HepG2 (cell line): ENCODE data around the gene LRRN1. TPM values are rescaled to one million over a fixed set of nuclear protein-coding genes. Genes with fewer than 3 reads are reported as not detected.

Source experiments
- ATAC-seq: fragments of 200-7000 bp; cut with Tn5 transposase; 3 replicates; pipeline ENCODE4 v1.9.1; 2020; ENCODE audit warnings: mild to moderate bottlenecking, moderate library complexity
- BruUV-seq: library from RNA; stranded (reverse); fragments of 400-500 nt; replicated peaks from 2 replicates; lab custom pipeline; 2021; lab: Mats Ljungman, UMichigan
- CTCF ChIA-PET: fragments of 300-600 bp; formaldehyde crosslinking; extraction: SDS; loops from one replicate; lab custom pipeline; 2021; ENCODE audit warnings: low total read pairs, inconsistent platforms, low intra/inter-chr PET ratio; lab: Yijun Ruan, JAX
- POLR2A ChIA-PET: fragments of 350-600 bp; sonication (Branson Sonifier 250); formaldehyde crosslinking; loops from one replicate; lab custom pipeline; 2020; ENCODE audit warnings: antibody characterized with exemption, inconsistent platforms; lab: Yijun Ruan, JAX
- DNase-seq: peaks from one replicate; pipeline ENCODE4 v3.0.0-alpha.2; 2015; ENCODE audit warnings: low spot score
- FAIRE-seq: peaks from 3 replicates; lab custom pipeline; 2011; peaks lifted over from hg19 to GRCh38; lab: Jason Lieb, UNC
- H2AFZ ChIP-seq: one replicate; pipeline ENCODE4 v1.6.1; 2011; ENCODE audit warnings: low read length, inconsistent platforms
- H3K27ac ChIP-seq: fragments of 300-600 bp; 3 replicates; pipeline ENCODE4 v1.8.0; 2011; ENCODE audit warnings: mixed run types, mild to moderate bottlenecking, mixed read lengths, low read length, inconsistent platforms; ENCODE audit not compliant: insufficient read depth; ENCODE audit errors: extremely low read length
- H3K27me3 ChIP-seq, 2 experiments: fragments of 200-600 bp in 1 of 2; 2 replicates in 1 of 2; 3 replicates in 1 of 2; pipeline versions ENCODE4 v1.6.0 to v1.8.0; 2011; ENCODE audit warnings: low read length in 2 of 2, mild to moderate bottlenecking in 2 of 2, moderate library complexity in 2 of 2, inconsistent platforms in 1 of 2; ENCODE audit not compliant: insufficient read depth in 2 of 2, control insufficient read depth in 1 of 2
- H3K36me3 ChIP-seq, 2 experiments: fragments of 200-600 bp in 1 of 2; replicated peaks in 1 of 2; 2 replicates in 1 of 2; 3 replicates in 1 of 2; pipeline versions ENCODE4 v1.5.1 to v1.8.0; 2011; ENCODE audit warnings: low read length in 2 of 2, inconsistent platforms in 1 of 2; ENCODE audit not compliant: insufficient read depth in 2 of 2, control insufficient read depth in 1 of 2
- H3K4me1 ChIP-seq: 2 replicates; pipeline ENCODE4 v1.5.1; 2012; ENCODE audit warnings: low read length, inconsistent platforms; ENCODE audit not compliant: insufficient read depth
- H3K4me2 ChIP-seq: 2 replicates; pipeline ENCODE4 v1.6.0; 2011; ENCODE audit warnings: low read depth, low read length, inconsistent platforms
- H3K4me3 ChIP-seq, 3 experiments: fragments of 200-600 bp in 1 of 3; sonication (generic), shearing (Covaris generic) in 1 of 3; replicated peaks in 1 of 3; 2 replicates each; pipeline ENCODE4 v1.5.1; 2011 to 2016; ENCODE audit warnings: low read length in 3 of 3, inconsistent platforms in 2 of 3, low read depth in 2 of 3, mild to moderate bottlenecking in 2 of 3, control low read depth in 1 of 3, mixed read lengths in 1 of 3; ENCODE audit not compliant: insufficient read depth in 1 of 3
- H3K79me2 ChIP-seq: one replicate; pipeline ENCODE4 v1.6.1; 2011; ENCODE audit warnings: low read length, inconsistent platforms; ENCODE audit not compliant: insufficient read depth
- H3K9ac ChIP-seq: 2 replicates; pipeline ENCODE4 v1.6.0; 2011; ENCODE audit warnings: mild to moderate bottlenecking, low read depth, low read length, inconsistent platforms; ENCODE audit not compliant: insufficient read depth
- H3K9me3 ChIP-seq: 2 replicates; pipeline ENCODE4 v1.5.1; 2012; ENCODE audit warnings: mild to moderate bottlenecking, low read length
- H4K20me1 ChIP-seq: 2 replicates; pipeline ENCODE4 v1.6.0; 2011; ENCODE audit warnings: inconsistent platforms, mild to moderate bottlenecking, low read length, moderate library complexity; ENCODE audit not compliant: insufficient read depth
- CEBPB ChIP-seq: IDR thresholded peaks from 2 replicates; pipeline ENCODE4 v1.6.1; 2011; ENCODE audit warnings: low read depth, low read length, improper control_type of control experiment, borderline replicate concordance
- HNF1A ChIP-seq, 2 experiments: sonication (generic) in 1 of 2; formaldehyde crosslinking in 1 of 2; IDR thresholded peaks; 2 replicates each; pipeline versions ENCODE4 v1.4.0 to v1.6.1; 2016 to 2020; ENCODE audit warnings: borderline replicate concordance in 1 of 2, low read depth in 1 of 2, mild to moderate bottlenecking in 1 of 2, missing genetic modification reagents in 1 of 2
- HNRNPUL1 ChIP-seq: fragments of 200-400 bp; formaldehyde crosslinking; IDR thresholded peaks from 2 replicates; pipeline ENCODE4 v1.6.1; 2017; ENCODE audit warnings: low read depth, mild to moderate bottlenecking, low read length, moderate library complexity
- NFIB ChIP-seq: sonication (generic); formaldehyde crosslinking; IDR thresholded peaks from 2 replicates; pipeline ENCODE4 v1.9.0; 2021; ENCODE audit warnings: missing genetic modification reagents, mild to moderate bottlenecking, borderline replicate concordance
- ZIK1 ChIP-seq: sonication (generic); formaldehyde crosslinking; IDR thresholded peaks from 2 replicates; pipeline ENCODE4 v1.5.0; 2020; ENCODE audit warnings: mild to moderate bottlenecking, low read depth, missing genetic modification reagents, borderline replicate concordance
- WGBS: methylation state at CpG from one replicate; pipeline ENCODE4 v1.1.6; 2017; ENCODE audit warnings: low lambda C conversion rate; 5-methylcytosine and 5-hydroxymethylcytosine counted together
- in situ Hi-C: cut with HindIII; loops from 2 replicates; pipeline ENCODE4 v1.10.0; 2017; ENCODE audit warnings: low pct_unique_long_range_greater_than_20kb; ENCODE audit not compliant: extremely low pct_ligation_motif_present
- intact Hi-C: fragments of 100-400 bp; cut with micrococcal nuclease; formaldehyde crosslinking; loops from one replicate; pipeline ENCODE4 v1.10.0; 2022; ENCODE audit not compliant: unreplicated experiment
- polyA plus RNA-seq, 8 experiments: library from polyadenylated mRNA; depleted of rRNA in 3 of 8; stranded (reverse) in 7 of 8; unstranded in 1 of 8; fragments of >200 nt; fragmentation: Illumina TruSeq in 4 of 8; extraction: Trizol in 4 of 8; gene quantifications; 2 replicates each; pipeline versions ENCODE4 v1.2.1 to v1.2.3, GENCODE V29; 2011 to 2016; ENCODE audit warnings: low read depth in 4 of 8, missing spikeins in 1 of 8, mixed read lengths in 1 of 8; ENCODE audit not compliant: insufficient read depth in 1 of 8
- total RNA-seq, 5 experiments: library from RNA; depleted of rRNA; stranded (reverse); fragments of >200 nt; fragmentation: Illumina TruSeq; extraction: Trizol; gene quantifications; 2 replicates each; pipeline ENCODE4 v1.2.3, GENCODE V29; 2016; ENCODE audit warnings: low read depth in 1 of 5

LRRN1 gene
- total and polyA plus RNA-seq, 2 of the 13 experiments (the other 11 are each of a cell fraction or from before 2014, with no cell fraction given), result not detected

GRCh38 chr3:3847994-3848922 lies 49.0 kb downstream of the LRRN1 start:
- intact Hi-C loops (no loop called here), in situ Hi-C loops (no loop called here)
- Histone ChIP-seq H3K9me3 (no peaks in the 10 kb centered on the region), H3K4me3 (no peak overlapping the region), H4K20me1 (no peaks in the 10 kb centered on the region), H2AFZ (no peak overlapping the region), H3K79me2 (no peaks in the 10 kb centered on the region), H3K36me3 (no peaks in the 10 kb centered on the region), H3K27ac (no peak overlapping the region), H3K9ac (no peak overlapping the region), H3K4me1 (peaks cover 8% of the 10 kb centered on the region), H3K27me3 (no peaks in the 10 kb centered on the region), H3K4me2 (peak overlapping the region; percentile 20; the same call in 1 of the 2 replicates)
- peak; percentile 87 for ATAC-seq
- POLR2A ChIA-PET, result no interaction called here
- BruUV-seq, result no TSS peak
- no peak for DNase-seq
- CTCF ChIA-PET, result no interaction called here
- TF ChIP-seq NFIB (CRISPR knock-in tag), result no peak
- peak; percentile 36; the same call in 1 of the 2 replicates for TF ChIP-seq HNF1A (IDR thresholded peaks at IDR 0.05; ENCODE audit: low read depth)
- no peak; the same call in 1 of the 2 replicates for TF ChIP-seq HNF1A (CRISPR knock-in tag; IDR thresholded peaks at IDR 0.05; ENCODE audit: borderline replicate concordance)
- no peak for TF ChIP-seq ZIK1
- TF ChIP-seq CEBPB, result peak; percentile 19; the same call in 1 of the 2 replicates
- TF ChIP-seq HNRNPUL1, result 0 out of 2 replicates have a peak, but pooled peaks have one; percentile 28
- no peak for FAIRE-seq
- WGBS, result 17% methylated on average over 8 of the region's 8 CpGs
